ENCODE measurements around the gene VSIG4. TPM values are rescaled to one million over a fixed set of nuclear protein-coding genes. Genes with fewer than 3 reads are reported as not detected.
"Not testable (repeated sequence)": the region's sequence is repeated elsewhere in the genome, so short reads cannot be mapped to it uniquely, and the experiment has no call there.

The VSIG4 gene
- not detected for total RNA-seq

- H3K4me3 Mint-ChIP-seq = no peak within 1 kb of the TSS
- no peak for DNase-seq
- no peaks in the 10 kb centered on the region for H3K27me3 Mint-ChIP-seq
- CTCF ChIA-PET = interaction anchor here (0.8 kb wide), 1 partner anchor 9 kb away, joined by 3 read pairs; no protein-coding TSS in a partner anchor
- H3K4me1 Mint-ChIP-seq = peaks cover under 1% of the 10 kb centered on the region
- H3K36me3 Mint-ChIP-seq (ENCODE audit: low read depth) = no peaks in the 10 kb centered on the region
- H3K27ac Mint-ChIP-seq = no peak within 1 kb of the TSS
- POLR2A ChIA-PET = no interaction called here
- no peaks in the 10 kb centered on the region for H3K9me3 Mint-ChIP-seq
Measured at GRCh38 chrX:66039944-66040343, at the start of gene VSIG4. VSIG4 (minus strand) TSS chrX:66040080; CDS start chrX:66039998, 82 bp downstream.

GRCh38 chrX:66076801-66077200, 36.9 kb upstream of the VSIG4 start:
- CTCF ChIA-PET = no interaction called here
- H3K4me1 Mint-ChIP-seq = peaks cover 30% of the 10 kb centered on the region
- no peak overlapping the region for H3K4me3 Mint-ChIP-seq

GRCh38 chrX:66074920-66075879, 35.3 kb upstream of the VSIG4 start:
- POLR2A ChIA-PET = no interaction called here
- DNase-seq = peak; percentile 61
- peaks cover 9% of the 10 kb centered on the region for H3K9me3 Mint-ChIP-seq
- CTCF ChIA-PET = interaction anchor here (1.1 kb wide), 1 partner anchor 45 kb away, joined by 3 read pairs; no protein-coding TSS in a partner anchor
- no peaks in the 10 kb centered on the region for H3K27me3 Mint-ChIP-seq
- peak overlapping the region; percentile 54 for H3K4me3 Mint-ChIP-seq
- peaks cover 6% of the 10 kb centered on the region for H3K36me3 Mint-ChIP-seq (ENCODE audit: low read depth)
- peaks cover 30% of the 10 kb centered on the region for H3K4me1 Mint-ChIP-seq
- peak overlapping the region; percentile 81 for H3K27ac Mint-ChIP-seq

More at GRCh38 chrX:66076801-66077200, 36.9 kb upstream of the VSIG4 start:
- peaks cover 6% of the 10 kb centered on the region for H3K36me3 Mint-ChIP-seq (ENCODE audit: low read depth)
- peaks cover 9% of the 10 kb centered on the region for H3K9me3 Mint-ChIP-seq
- no peak for DNase-seq
- POLR2A ChIA-PET = interaction anchor here (1.0 kb wide), 1 partner anchor 27 kb away, joined by 3 read pairs; no protein-coding TSS in a partner anchor
- H3K27ac Mint-ChIP-seq = no peak overlapping the region
- H3K27me3 Mint-ChIP-seq = no peaks in the 10 kb centered on the region

GRCh38 chrX:66071126-66071525, 31.2 kb upstream of the VSIG4 start:
- CTCF ChIA-PET = no interaction called here

GRCh38 chrX:66064261-66064660, 24.4 kb upstream of the VSIG4 start:
- ChIA-PET POLR2A (no interaction called here), CTCF (no interaction called here)

More at GRCh38 chrX:66071126-66071525, 31.2 kb upstream of the VSIG4 start:
- no peak for DNase-seq
- Mint-ChIP-seq H3K4me1 (peaks cover 26% of the 10 kb centered on the region), H3K9me3 (peaks cover 7% of the 10 kb centered on the region), H3K27ac (no peak overlapping the region), H3K4me3 (no peak overlapping the region), H3K27me3 (no peaks in the 10 kb centered on the region), H3K36me3 (ENCODE audit: low read depth) (peaks cover 6% of the 10 kb centered on the region)
- POLR2A ChIA-PET = no interaction called here

GRCh38 chrX:66057019-66057418, 17.1 kb upstream of the VSIG4 start:
- CTCF ChIA-PET; H3K9me3 Mint-ChIP-seq; H3K27ac Mint-ChIP-seq; H3K4me3 Mint-ChIP-seq; DNase-seq; H3K4me1 Mint-ChIP-seq; H3K36me3 Mint-ChIP-seq (ENCODE audit: low read depth); POLR2A ChIA-PET; H3K27me3 Mint-ChIP-seq: not testable (repeated sequence)

More at GRCh38 chrX:66064261-66064660, 24.4 kb upstream of the VSIG4 start:
- Mint-ChIP-seq H3K27ac (no peak overlapping the region), H3K36me3 (ENCODE audit: low read depth) (peaks cover 6% of the 10 kb centered on the region), H3K4me3 (no peak overlapping the region), H3K9me3 (peaks cover 7% of the 10 kb centered on the region), H3K4me1 (peaks cover 14% of the 10 kb centered on the region), H3K27me3 (no peaks in the 10 kb centered on the region)
- DNase-seq = no peak

GRCh38 chrX:66054978-66055377, 15.1 kb upstream of the VSIG4 start:
- no peak overlapping the region for H3K27ac Mint-ChIP-seq
- H3K27me3 Mint-ChIP-seq = no peaks in the 10 kb centered on the region
- no peaks in the 10 kb centered on the region for H3K4me1 Mint-ChIP-seq
- no peaks in the 10 kb centered on the region for H3K9me3 Mint-ChIP-seq
- ChIA-PET CTCF (interaction anchor here (1.1 kb wide), 1 partner anchor 12 kb away, joined by 3 read pairs; no protein-coding TSS in a partner anchor), POLR2A (interaction anchor here (1.4 kb wide), 1 partner anchor 8 kb away, joined by 3 read pairs; no protein-coding TSS in a partner anchor)
- DNase-seq = no peak
- no peaks in the 10 kb centered on the region for H3K36me3 Mint-ChIP-seq (ENCODE audit: low read depth)
- no peak overlapping the region for H3K4me3 Mint-ChIP-seq

GRCh38 chrX:66053414-66053813, 13.5 kb upstream of the VSIG4 start:
- Mint-ChIP-seq H3K9me3 (no peaks in the 10 kb centered on the region), H3K4me3 (no peak overlapping the region), H3K4me1 (no peaks in the 10 kb centered on the region), H3K27ac (no peak overlapping the region), H3K27me3 (no peaks in the 10 kb centered on the region), H3K36me3 (ENCODE audit: low read depth) (no peaks in the 10 kb centered on the region)
- DNase-seq = no peak
- CTCF ChIA-PET = no interaction called here
- POLR2A ChIA-PET = no interaction called here

- DNase-seq = no peak
- Mint-ChIP-seq H3K36me3 (ENCODE audit: low read depth) (no peaks in the 10 kb centered on the region), H3K9me3 (no peaks in the 10 kb centered on the region), H3K4me1 (peaks cover 10% of the 10 kb centered on the region), H3K27me3 (no peaks in the 10 kb centered on the region), H3K27ac (no peak overlapping the region), H3K4me3 (no peak overlapping the region)
- ChIA-PET CTCF (no interaction called here), POLR2A (no interaction called here)
Measured at GRCh38 chrX:66051980-66052379, 12.1 kb upstream of the VSIG4 start.

GRCh38 chrX:66050140-66050569, 10.3 kb upstream of the VSIG4 start:
- no peak overlapping the region for H3K4me3 Mint-ChIP-seq
- H3K27ac Mint-ChIP-seq = no peak overlapping the region
- H3K4me1 Mint-ChIP-seq = peaks cover 28% of the 10 kb centered on the region
- DNase-seq = no peak
- no peaks in the 10 kb centered on the region for H3K27me3 Mint-ChIP-seq
- peaks cover 5% of the 10 kb centered on the region for H3K9me3 Mint-ChIP-seq
- CTCF ChIA-PET = no interaction called here
- POLR2A ChIA-PET = interaction anchor here (0.6 kb wide), 1 partner anchor 26 kb away, joined by 3 read pairs; no protein-coding TSS in a partner anchor
- H3K36me3 Mint-ChIP-seq (ENCODE audit: low read depth) = peaks cover 7% of the 10 kb centered on the region

- Mint-ChIP-seq H3K27ac (no peak overlapping the region), H3K27me3 (no peaks in the 10 kb centered on the region), H3K36me3 (ENCODE audit: low read depth) (peaks cover 7% of the 10 kb centered on the region), H3K4me3 (no peak overlapping the region), H3K4me1 (peaks cover 31% of the 10 kb centered on the region), H3K9me3 (peaks cover 5% of the 10 kb centered on the region)
- DNase-seq = no peak
- ChIA-PET POLR2A (no interaction called here), CTCF (no interaction called here)
Measured at GRCh38 chrX:66049056-66049455, 9.2 kb upstream of the VSIG4 start.

- DNase-seq = peak; percentile 20
- CTCF ChIA-PET = interaction anchor here (1.3 to 1.4 kb wide), 2 partner anchors 63 to 682 kb away, joined by 3 to 5 read pairs; no protein-coding TSS in a partner anchor
- Mint-ChIP-seq H3K27ac (peak overlapping the region; percentile 89), H3K9me3 (peaks cover 5% of the 10 kb centered on the region), H3K4me3 (no peak overlapping the region), H3K27me3 (no peaks in the 10 kb centered on the region), H3K4me1 (peaks cover 31% of the 10 kb centered on the region), H3K36me3 (ENCODE audit: low read depth) (peaks cover 7% of the 10 kb centered on the region)
- POLR2A ChIA-PET = interaction anchor here (0.9 to 1.7 kb wide), 3 partner anchors 9 to 14 kb away, joined by 3 to 6 read pairs (median 3); no protein-coding TSS in a partner anchor
Measured at GRCh38 chrX:66046612-66047235, 6.8 kb upstream of the VSIG4 start.

- Mint-ChIP-seq H3K9me3 (peaks cover 5% of the 10 kb centered on the region), H3K27ac (peak overlapping the region; percentile 89), H3K27me3 (no peaks in the 10 kb centered on the region), H3K36me3 (ENCODE audit: low read depth) (peaks cover 7% of the 10 kb centered on the region), H3K4me1 (peaks cover 31% of the 10 kb centered on the region), H3K4me3 (no peak overlapping the region)
- CTCF ChIA-PET = interaction anchor here (1.4 kb wide), 1 partner anchor 64 kb away, joined by 5 read pairs; no protein-coding TSS in a partner anchor
- POLR2A ChIA-PET = interaction anchor here (1.7 kb wide), 1 partner anchor 8 kb away, joined by 6 read pairs; no protein-coding TSS in a partner anchor
- DNase-seq = no peak
Measured at GRCh38 chrX:66045894-66046293, 6.0 kb upstream of the VSIG4 start.
